C4-2B (cell line): ENCODE results near the gene SCPEP1.

Source experiments
- H3K27ac ChIP-seq: fragments of 450-650 bp; 2 replicates; pipeline ENCODE4 v1.5.1; 2017
- ZFX ChIP-seq: fragments of 450-650 bp; IDR thresholded peaks from 2 replicates; pipeline ENCODE4 v1.6.1; 2017
- TF ChIP-seq, protein P1 (sequence below): fragments of 450-650 bp; conservative IDR thresholded peaks from 2 replicates; pipeline ENCODE4 v1.5.1; 2017; ENCODE audit warnings: mild to moderate bottlenecking

The SCPEP1 gene

GRCh38 chr17:57004944-57005579 lies 27.1 kb downstream of the SCPEP1 start:
- TF ChIP-seq ZFX, result no peak
- TF ChIP-seq, protein P1, sequence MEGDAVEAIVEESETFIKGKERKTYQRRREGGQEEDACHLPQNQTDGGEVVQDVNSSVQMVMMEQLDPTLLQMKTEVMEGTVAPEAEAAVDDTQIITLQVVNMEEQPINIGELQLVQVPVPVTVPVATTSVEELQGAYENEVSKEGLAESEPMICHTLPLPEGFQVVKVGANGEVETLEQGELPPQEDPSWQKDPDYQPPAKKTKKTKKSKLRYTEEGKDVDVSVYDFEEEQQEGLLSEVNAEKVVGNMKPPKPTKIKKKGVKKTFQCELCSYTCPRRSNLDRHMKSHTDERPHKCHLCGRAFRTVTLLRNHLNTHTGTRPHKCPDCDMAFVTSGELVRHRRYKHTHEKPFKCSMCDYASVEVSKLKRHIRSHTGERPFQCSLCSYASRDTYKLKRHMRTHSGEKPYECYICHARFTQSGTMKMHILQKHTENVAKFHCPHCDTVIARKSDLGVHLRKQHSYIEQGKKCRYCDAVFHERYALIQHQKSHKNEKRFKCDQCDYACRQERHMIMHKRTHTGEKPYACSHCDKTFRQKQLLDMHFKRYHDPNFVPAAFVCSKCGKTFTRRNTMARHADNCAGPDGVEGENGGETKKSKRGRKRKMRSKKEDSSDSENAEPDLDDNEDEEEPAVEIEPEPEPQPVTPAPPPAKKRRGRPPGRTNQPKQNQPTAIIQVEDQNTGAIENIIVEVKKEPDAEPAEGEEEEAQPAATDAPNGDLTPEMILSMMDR, result peak; percentile 58
- no peak overlapping the region for H3K27ac ChIP-seq

GRCh38 chr17:57006040-57006439 lies 28.1 kb downstream of the SCPEP1 start:
- H3K27ac ChIP-seq, result no peak overlapping the region
- TF ChIP-seq, protein P1, result no peak
- no peak for TF ChIP-seq ZFX

DNA sequence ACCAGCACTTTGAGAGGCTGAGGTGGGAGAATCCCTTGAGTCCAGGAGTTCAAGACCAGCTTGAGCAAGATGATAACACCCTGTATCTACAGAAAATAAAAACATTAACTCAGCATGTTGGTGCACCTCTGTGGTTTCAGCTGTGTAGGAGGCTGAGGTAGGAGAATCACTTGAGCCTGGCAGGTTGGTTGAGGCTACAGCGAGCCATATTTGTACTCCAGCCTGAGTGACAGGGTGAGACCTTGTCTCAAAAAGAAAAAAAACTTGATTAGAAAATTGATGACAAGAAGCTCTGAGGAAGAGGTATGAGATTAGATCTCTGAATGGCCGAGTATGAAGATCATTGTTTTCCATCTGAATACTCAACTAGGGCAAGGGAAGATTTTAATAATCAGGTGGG lies 31.0 kb downstream of the SCPEP1 start:
- TF ChIP-seq ZFX, result no peak
- TF ChIP-seq, protein P1, result no peak
- H3K27ac ChIP-seq, result no peak overlapping the region

GRCh38 chr17:57009737-57010445 lies 32.0 kb downstream of the SCPEP1 start:
- no peak overlapping the region for H3K27ac ChIP-seq
- TF ChIP-seq ZFX, result no peak
- TF ChIP-seq, protein P1, result peak; percentile 85

DNA sequence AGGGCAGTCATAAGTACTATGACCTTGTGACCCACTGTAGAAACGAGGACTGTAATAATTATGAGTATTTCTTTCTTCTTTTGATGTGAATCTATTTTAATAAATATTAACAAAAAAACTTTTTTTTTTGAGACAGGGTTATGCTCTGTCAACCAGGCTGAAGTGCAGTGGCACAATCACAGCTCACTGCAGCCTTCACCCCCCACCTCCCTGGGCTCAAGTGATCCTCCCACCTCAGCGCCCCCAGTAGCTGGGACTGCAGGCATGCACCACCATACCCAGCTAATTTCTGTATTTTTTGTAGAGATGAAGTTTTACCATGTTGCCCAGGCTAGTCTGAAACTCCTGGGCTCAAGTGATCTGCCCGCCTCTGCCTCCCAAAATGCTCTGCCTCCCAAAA lies 32.6 kb downstream of the SCPEP1 start:
- H3K27ac ChIP-seq, result no peak overlapping the region
- TF ChIP-seq, protein P1, result no peak
- TF ChIP-seq ZFX, result no peak

GRCh38 chr17:57011491-57012015 lies 33.6 kb downstream of the SCPEP1 start:
- H3K27ac ChIP-seq, result no peak overlapping the region
- no peak for TF ChIP-seq ZFX
- TF ChIP-seq, protein P1, result no peak

- TF ChIP-seq ZFX, result no peak
- TF ChIP-seq, protein P1, result no peak
- H3K27ac ChIP-seq, result peak overlapping the region; percentile 58
Measured at GRCh38 chr17:57016071-57016763, 38.3 kb downstream of the SCPEP1 start.
